Central memory CD8-positive, alpha-beta T cell (primary cell): Measurements from ENCODE around the gene CD8B.

Experiments
- ATAC-seq: fragments of 150-1000 bp; cut with Tn5 transposase; replicated peaks from 2 replicates; pipeline ENCODE4 v1.10.0; 2022; ENCODE audit warnings: mild to moderate bottlenecking, moderate FRiP score, moderate number of reproducible peaks; ENCODE audit not compliant: poor library complexity, severe bottlenecking; ENCODE audit errors: extremely low read depth
- DNase-seq, 2 donors: peaks; one replicate each; pipeline ENCODE4 v3.0.0; 2021; ENCODE audit warnings: low spot score in 2 of 2
- H3K27ac Mint-ChIP-seq: one replicate; pipeline ENCODE4 v1.8.0; 2022; ENCODE audit warnings: low read depth, mild to moderate bottlenecking, moderate library complexity, mixed read lengths
- H3K27me3 Mint-ChIP-seq: one replicate; pipeline ENCODE4 v1.8.0; 2022; ENCODE audit warnings: mixed read lengths
- H3K36me3 Mint-ChIP-seq: one replicate; pipeline ENCODE4 v1.8.0; 2022; ENCODE audit warnings: mild to moderate bottlenecking, moderate library complexity, mixed read lengths; ENCODE audit not compliant: insufficient read depth
- H3K4me1 Mint-ChIP-seq: one replicate; pipeline ENCODE4 v1.8.0; 2022; ENCODE audit warnings: mixed read lengths
- H3K4me3 Mint-ChIP-seq: one replicate; pipeline ENCODE4 v1.8.0; 2022; ENCODE audit warnings: mild to moderate bottlenecking, moderate library complexity, mixed read lengths
- H3K9me3 Mint-ChIP-seq: one replicate; pipeline ENCODE4 v1.8.0; 2022; ENCODE audit warnings: mixed read lengths

Gene CD8B

DNA sequence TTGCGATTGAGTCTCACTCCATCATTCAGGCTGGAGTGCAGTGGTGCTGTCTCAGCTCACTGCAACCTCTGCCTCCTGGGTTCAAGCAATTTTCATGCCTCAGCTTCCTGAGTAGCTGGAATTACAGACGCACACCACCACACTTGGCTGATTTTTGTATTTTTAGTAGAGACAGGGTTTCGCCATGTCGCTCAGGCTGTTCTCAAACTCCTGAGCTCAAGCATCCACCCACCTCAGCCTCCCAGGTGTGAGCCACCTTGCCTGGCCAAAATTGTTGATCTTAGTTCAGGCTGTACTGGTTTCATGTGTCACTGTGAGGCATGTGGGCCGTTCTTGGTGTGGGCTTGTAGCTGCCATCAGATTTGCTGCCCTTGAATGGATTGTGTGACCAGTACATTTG is 89.1 kb downstream of the CD8B start:
- Mint-ChIP-seq H3K4me3 (no peak overlapping the region), H3K27me3 (no peaks in the 10 kb centered on the region), H3K9me3 (no peaks in the 10 kb centered on the region), H3K27ac (no peak overlapping the region), H3K36me3 (peaks cover 61% of the 10 kb centered on the region), H3K4me1 (no peaks in the 10 kb centered on the region)
- ATAC-seq = no peak
- DNase-seq = no peak

DNA sequence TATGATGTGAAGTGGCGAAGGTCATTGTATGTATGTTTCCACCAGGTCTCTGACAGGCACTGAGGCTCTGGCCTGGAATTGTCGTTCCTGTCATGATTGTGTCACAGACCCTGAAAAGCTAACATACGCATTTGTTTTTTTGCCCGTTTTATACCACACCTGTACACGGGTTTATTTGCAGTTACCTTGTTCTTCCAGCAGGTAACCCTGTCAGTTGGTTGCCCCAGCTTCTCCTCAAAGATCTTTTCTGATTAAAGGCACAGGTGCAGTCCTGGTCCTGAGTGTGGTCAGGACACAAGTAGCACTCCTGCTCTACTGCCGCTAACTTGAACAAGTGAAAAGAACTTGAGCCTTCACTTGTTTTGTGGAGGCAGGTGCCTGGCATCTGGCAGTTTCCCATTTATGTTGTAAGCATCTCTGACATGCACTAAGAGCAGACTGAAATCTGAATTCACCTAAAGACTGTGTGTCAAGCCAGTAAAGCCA is 90.8 kb downstream of the CD8B start:
- H3K4me3 Mint-ChIP-seq = no peak overlapping the region
- no peak for ATAC-seq
- no peaks in the 10 kb centered on the region for H3K9me3 Mint-ChIP-seq
- no peak overlapping the region for H3K27ac Mint-ChIP-seq
- DNase-seq = no peak
- no peaks in the 10 kb centered on the region for H3K27me3 Mint-ChIP-seq
- no peaks in the 10 kb centered on the region for H3K4me1 Mint-ChIP-seq
- H3K36me3 Mint-ChIP-seq = peaks cover 68% of the 10 kb centered on the region

DNA sequence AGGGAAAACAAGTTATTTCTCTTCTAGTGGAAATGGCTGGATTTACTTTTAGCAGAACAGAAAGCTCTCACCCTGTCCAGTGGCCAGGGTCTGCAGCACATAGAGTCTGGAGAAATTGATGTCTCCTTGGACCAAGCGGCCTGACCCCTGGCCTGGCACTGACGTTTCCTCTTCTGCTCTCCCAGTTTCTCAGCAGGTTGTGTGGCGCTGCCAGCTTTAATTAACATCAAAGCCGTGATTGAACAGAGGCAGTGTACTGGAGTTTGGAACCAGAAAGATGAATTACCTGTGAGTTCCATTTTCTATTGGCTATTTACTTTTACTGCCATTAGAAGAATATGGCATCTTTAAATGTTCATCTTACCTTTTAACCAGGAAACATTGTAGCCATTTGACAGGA is 91.8 kb downstream of the CD8B start:
- Mint-ChIP-seq H3K27me3 (no peaks in the 10 kb centered on the region), H3K4me1 (peaks cover 4% of the 10 kb centered on the region)
- no peak for ATAC-seq

DNA sequence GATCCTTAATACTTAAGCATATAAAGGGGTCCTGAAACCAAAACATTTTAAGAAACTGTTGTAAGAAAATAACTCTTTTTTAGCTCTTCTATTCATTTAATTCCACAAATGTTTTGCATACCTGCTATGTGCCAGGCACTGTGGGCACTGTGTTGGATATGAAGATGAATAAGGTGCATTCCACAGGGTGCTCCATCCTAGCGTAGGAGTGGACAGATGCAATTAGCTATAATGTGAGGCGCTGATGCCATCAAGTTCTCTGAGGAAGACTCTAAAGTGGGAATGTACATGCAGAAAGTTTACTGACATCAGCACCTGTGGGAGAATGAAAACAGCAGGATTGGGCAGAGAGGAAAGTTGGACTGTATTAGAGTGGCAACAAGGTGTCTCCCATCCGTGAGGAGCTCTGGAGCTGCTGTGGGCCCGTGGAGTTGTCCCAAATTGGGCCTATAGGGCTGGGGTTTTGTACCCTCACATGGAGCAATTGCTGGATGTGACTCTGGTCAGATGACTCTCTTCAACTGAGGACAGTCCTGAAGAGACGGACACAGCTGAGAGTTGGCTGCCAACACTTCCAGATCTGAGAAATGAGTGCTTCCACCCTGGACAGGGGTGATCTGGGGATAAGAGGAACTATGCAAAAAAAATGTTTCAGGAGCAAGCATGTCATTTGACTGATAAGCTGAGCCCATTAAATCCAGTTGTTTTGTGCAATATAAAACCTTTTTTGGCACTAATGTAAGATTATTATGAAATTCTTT is 93.3 kb downstream of the CD8B start:
- no peak for DNase-seq
- Mint-ChIP-seq H3K27ac (no peak overlapping the region), H3K36me3 (peaks cover 62% of the 10 kb centered on the region)

More for the DNA sequence above, 91.8 kb downstream of the CD8B start:
- H3K36me3 Mint-ChIP-seq = peaks cover 71% of the 10 kb centered on the region
- no peak overlapping the region for H3K4me3 Mint-ChIP-seq
- DNase-seq = no peak
- no peak overlapping the region for H3K27ac Mint-ChIP-seq
- no peaks in the 10 kb centered on the region for H3K9me3 Mint-ChIP-seq

More for the DNA sequence above, 93.3 kb downstream of the CD8B start:
- no peaks in the 10 kb centered on the region for H3K27me3 Mint-ChIP-seq
- no peak overlapping the region for H3K4me3 Mint-ChIP-seq
- peaks cover 10% of the 10 kb centered on the region for H3K4me1 Mint-ChIP-seq
- ATAC-seq = no peak
- no peaks in the 10 kb centered on the region for H3K9me3 Mint-ChIP-seq
